GM18508 (cell line): ENCODE measurements around the gene IRF1.
"Not testable (repeated sequence)": the region's sequence is repeated elsewhere in the genome, so short reads cannot be mapped to it uniquely, and the experiment has no call there.

Source experiments
- ATAC-seq: cut with Tn5 transposase; IDR thresholded peaks from one replicate; pipeline ENCODE4 v1.9.1; 2021; ENCODE audit warnings: moderate number of reproducible peaks; ENCODE audit not compliant: insufficient read depth, unreplicated experiment

The IRF1 gene, protein sequence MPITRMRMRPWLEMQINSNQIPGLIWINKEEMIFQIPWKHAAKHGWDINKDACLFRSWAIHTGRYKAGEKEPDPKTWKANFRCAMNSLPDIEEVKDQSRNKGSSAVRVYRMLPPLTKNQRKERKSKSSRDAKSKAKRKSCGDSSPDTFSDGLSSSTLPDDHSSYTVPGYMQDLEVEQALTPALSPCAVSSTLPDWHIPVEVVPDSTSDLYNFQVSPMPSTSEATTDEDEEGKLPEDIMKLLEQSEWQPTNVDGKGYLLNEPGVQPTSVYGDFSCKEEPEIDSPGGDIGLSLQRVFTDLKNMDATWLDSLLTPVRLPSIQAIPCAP

GRCh38 chr5:132490484-132491367 lies at the start of gene IRF1:
Gene IRF1 (minus strand): TSS chr5:132490773. CDS start chr5:132489478, 1,295 bp downstream.
- peak; percentile 65 for ATAC-seq

GRCh38 chr5:132540149-132540548 lies 49.6 kb upstream of the IRF1 start:
- ATAC-seq = no peak

DNA sequence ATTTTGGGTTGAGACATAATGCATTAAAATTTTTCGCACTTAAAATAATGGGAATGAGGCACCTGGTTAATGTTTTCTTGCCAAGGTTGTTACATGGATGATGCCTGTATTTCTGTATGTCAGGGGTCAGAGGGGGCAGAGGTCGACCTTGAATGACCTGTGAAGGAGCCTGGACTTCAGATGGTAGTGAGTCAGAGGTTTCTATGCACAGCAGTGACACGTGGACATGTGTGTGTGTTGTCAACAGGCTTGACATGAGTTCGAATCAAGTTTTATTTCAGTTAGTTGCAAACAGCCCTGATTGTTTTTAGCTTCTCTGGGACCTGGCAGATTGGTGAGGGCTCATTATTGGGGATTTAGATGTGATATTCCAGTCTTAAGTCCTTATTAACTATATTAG lies 49.1 kb upstream of the IRF1 start:
- no peak for ATAC-seq

DNA sequence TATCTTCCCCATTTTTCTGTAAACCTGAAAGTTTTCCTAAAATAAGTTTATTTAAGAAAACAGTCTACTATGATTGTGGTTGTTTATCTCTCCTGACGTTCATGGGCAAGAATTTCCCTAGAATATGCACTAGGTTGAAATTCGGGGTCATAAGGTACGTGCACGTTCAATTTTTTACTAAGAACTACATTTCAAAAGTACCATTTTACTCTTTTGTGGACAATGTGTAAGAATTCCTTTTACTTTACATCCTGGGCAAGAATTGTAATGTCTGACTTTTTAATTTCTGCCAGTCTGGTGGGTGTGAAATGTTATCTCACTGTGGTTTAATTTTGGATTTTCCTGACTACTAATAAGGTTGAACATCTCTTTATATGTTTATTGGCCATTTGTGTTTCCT lies 40.4 kb upstream of the IRF1 start:
- no peak for ATAC-seq

DNA sequence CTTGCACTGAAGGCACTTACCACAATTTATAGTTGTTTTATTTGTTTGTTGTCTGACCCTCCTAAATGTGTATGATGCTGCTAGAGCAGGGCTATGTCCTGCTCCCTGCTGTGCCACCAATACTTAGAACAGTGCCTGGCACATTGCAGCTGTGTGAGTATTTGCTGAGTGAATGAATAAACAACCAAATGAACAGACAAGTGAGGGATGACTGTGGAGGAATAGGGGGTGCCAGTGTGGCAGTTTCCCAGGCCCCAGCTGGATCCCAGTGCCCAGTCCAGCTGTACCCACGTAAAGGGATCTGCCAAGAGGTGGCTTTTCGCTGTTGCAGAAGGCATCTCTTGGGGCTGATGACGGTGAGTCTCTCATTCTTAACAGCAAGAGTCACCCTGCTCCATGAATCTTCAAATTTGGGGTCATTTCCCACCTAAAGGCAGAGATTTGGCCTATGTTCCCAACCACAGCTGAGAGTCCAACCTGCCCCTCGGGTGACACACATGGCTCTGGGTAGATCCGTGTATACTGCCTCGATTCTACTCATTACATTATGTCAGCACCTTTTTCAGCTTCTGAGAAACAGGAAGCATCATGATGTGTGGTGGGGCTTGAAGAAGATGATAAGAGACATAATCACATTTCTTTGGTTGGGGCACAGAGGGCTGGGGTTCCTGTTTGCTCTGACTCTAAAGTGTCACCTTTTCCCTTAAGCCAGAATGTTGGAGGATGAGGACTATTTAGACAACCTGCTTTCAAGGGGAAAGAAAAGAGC lies 38.5 kb upstream of the IRF1 start:
- ATAC-seq = no peak

DNA sequence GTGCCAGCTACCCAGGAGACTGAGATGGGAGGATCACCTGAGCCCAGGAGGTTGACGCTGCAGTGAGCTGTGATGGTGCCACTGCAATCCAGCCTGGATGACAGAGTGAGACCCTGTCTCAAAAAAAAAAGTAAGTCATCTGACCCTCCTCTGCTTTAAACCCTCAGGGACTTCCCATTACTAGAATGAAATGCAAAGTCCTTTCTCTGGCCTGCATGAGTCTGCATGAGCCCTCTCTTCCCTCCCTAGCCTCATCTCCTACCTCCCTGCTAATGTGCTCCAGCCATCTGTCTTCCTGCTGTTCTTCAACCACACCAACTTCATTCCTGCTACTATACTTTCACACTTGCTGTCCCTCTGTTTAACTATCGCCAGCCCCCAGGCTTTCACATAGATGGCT lies 37.4 kb upstream of the IRF1 start:
- ATAC-seq = no peak

GRCh38 chr5:132526974-132527564 lies 36.5 kb upstream of the IRF1 start:
- ATAC-seq = no peak

- no peak for ATAC-seq
Measured at GRCh38 chr5:132526290-132526973, 35.9 kb upstream of the IRF1 start.

DNA sequence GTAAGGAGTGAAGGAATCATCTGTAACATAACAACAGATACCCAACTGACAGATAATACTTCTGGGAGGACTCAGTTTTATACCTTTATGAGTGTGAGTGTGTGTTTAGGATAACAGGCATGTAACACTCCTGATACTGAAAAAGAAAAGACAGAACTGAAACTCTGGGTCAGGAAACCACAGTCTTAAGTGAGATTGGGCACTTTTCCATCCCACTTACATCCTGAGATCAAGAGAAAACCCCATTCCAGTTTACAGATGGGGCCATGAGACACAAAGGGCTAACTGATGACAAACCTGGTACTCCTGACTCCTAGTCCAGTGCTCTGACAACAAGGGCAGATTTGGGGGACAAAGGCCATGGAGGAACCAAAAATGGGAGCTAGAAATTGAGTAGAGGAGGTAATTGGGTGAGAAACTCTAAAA lies 34.7 kb upstream of the IRF1 start:
- ATAC-seq = peak; percentile 49

DNA sequence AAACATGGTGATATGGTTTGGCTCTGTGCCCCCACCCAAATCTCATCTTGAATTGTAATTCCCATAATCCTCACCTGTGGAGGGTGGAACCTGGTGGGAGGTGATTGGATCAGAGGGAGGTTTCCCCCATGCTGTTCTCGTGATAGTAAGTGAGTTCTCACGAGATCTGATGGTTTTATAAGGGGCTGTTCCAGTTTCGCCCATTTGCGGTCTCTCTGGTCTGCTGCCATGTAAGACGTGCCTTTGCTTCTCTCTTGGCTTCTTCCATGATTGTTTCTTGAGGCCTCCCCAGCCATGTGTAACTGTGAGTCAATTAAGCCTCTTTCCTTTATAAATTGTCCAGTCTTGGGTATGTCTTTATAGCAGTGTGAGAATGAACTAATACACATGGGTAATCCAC lies 34.3 kb upstream of the IRF1 start:
- not testable (repeated sequence) for ATAC-seq

DNA sequence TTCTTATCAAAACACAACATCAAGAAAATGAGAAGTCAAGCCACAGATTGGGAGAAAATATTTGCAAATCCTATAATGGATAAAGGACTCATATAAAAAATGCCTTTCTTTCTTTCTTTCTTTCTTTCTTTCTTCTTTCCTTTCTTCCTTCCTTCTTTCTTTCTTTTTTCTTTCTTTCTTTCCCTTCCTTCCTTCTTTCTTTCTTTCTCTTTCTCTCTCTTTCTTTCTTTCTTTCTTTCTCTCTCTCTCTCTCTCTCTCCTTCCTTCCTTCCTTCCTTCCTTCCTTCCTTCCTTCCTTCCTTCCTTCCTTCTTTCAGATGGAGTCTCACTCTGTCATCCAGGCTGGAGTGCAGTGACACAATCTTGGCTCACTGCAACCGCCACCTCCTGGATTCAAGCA lies 31.5 kb upstream of the IRF1 start:
- ATAC-seq = not testable (repeated sequence)

GRCh38 chr5:132513618-132514336 lies 23.2 kb upstream of the IRF1 start:
- not testable (repeated sequence) for ATAC-seq

- ATAC-seq = no peak
Measured at GRCh38 chr5:132510076-132510475, 19.5 kb upstream of the IRF1 start.

- ATAC-seq = no peak
Measured at GRCh38 chr5:132506094-132506692, 15.6 kb upstream of the IRF1 start.

GRCh38 chr5:132505641-132506040 lies 15.1 kb upstream of the IRF1 start:
- no peak for ATAC-seq

- ATAC-seq = no peak
Measured at GRCh38 chr5:132504746-132505145, 14.2 kb upstream of the IRF1 start.

DNA sequence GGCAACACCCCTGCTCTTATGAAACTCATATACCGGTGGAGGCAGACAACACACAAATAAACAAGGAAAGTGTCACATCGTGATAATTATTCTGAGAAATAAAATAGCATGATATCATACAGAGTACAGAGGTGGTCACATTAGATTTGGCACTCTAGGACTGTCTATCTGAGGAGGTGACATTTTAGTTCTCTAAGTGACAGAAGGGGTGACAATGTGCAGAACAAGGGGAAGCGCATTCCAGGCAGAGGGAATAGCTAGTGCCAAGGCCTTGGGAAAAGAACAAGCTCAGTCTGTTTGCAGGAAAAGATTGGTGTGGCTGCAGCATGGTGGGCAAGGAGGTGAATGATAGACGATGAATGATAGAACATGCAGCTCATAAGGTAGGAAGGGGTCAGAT lies 12.7 kb upstream of the IRF1 start:
- ATAC-seq = no peak

DNA sequence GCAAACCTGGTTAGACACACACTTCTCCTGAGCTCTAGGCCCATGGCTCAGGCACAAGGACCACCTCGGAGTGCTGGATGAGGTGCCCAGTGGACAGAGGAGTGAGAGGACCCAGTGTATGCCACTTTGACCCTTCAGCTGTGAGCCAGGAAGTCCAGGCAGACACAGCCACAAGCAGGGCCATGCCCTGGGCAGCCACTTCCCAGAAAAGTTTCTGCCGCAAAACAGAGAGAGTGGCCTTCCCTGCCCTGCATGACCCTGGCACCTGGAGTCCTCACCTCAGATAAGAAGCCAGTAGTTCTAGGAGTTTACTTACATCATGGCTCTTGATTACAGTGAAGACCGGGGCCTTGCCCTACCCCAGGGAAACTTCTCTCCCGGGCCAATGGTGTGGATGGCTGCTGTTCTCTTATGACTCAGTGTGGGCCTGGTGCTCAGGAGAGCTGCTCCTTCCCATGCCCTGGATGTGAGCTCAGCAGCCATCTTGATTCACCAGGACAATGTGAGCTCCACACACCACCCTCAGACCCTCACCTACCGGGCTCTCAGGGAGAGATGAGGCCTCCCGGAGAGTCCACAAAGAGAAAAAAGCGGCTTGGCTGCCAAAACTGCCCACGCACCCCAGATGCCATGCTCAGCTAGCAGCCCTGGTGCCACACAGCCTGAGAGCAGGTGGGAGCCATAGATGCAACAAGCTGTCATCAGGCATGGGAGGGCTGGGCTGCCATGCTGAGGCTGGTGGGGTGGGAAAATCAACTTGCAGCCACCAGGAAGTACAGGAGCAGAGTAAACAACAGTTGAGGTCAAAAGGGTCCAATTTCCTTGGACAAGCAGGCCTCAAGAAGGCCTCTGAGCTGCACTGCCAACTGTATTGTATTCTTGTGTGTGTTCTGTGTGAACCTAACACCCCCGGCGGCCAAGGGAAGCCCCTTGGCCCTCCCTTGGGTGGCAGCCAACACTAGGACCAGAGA lies 11.7 kb upstream of the IRF1 start:
- no peak for ATAC-seq
